Natural killer cell treated with Interleukin-12 subunit alpha and Interleukin-12 subunit beta and Interleukin-15 and Interleukin-18, amount 100 ng/mL, for 72 hours (primary cell): ENCODE data around the gene NCAPH2. TPM values are rescaled to one million over a fixed set of nuclear protein-coding genes. Genes with fewer than 3 reads are reported as not detected.
"Not testable (repeated sequence)": the region's sequence is repeated elsewhere in the genome, so short reads cannot be mapped to it uniquely, and the experiment has no call there.

Experiments
- ATAC-seq, 2 donors: fragments of 150-1000 bp; cut with Tn5 transposase in 1 of 2; sonication (Bioruptor Pico), chemical (Tn5 transposase) in 1 of 2; 2 replicates each; pipeline ENCODE4 v1.10.0; 2021
- DNase-seq: peaks from one replicate; pipeline ENCODE4 v3.0.0; 2022; ENCODE audit warnings: low spot score
- H3K27ac Mint-ChIP-seq, 2 donors: 1 replicate in 1 of 2; 2 replicates in 1 of 2; pipeline ENCODE4 v1.8.0; 2022; ENCODE audit warnings: mixed read lengths in 2 of 2, mild to moderate bottlenecking in 1 of 2, moderate library complexity in 1 of 2
- H3K27me3 Mint-ChIP-seq, 2 donors: 1 replicate in 1 of 2; 2 replicates in 1 of 2; pipeline ENCODE4 v1.8.0; 2022; ENCODE audit warnings: mixed read lengths in 2 of 2
- H3K36me3 Mint-ChIP-seq: one replicate; pipeline ENCODE4 v1.8.0; 2022; ENCODE audit warnings: mixed read lengths
- H3K4me1 Mint-ChIP-seq, 2 donors: 1 replicate in 1 of 2; 2 replicates in 1 of 2; pipeline ENCODE4 v1.8.0; 2022; ENCODE audit warnings: low read depth in 2 of 2, mixed read lengths in 2 of 2, mild to moderate bottlenecking in 1 of 2
- H3K4me3 Mint-ChIP-seq: one replicate; pipeline ENCODE4 v1.8.0; 2022; ENCODE audit warnings: mixed read lengths
- H3K9me3 Mint-ChIP-seq: 2 replicates; pipeline ENCODE4 v1.8.0; 2022; ENCODE audit warnings: mixed read lengths
- total RNA-seq, 2 donors: library from RNA; stranded (reverse); gene quantifications; one replicate each; pipeline ENCODE4 v1.2.3, GENCODE V29; 2022

Gene NCAPH2
- total RNA-seq, 2 donors from 2014 or later: 105 to 156 TPM

GRCh38 chr22:50529897-50530579 lies 22.0 kb downstream of the NCAPH2 start, which contains the start of gene TYMP:
TSS of gene TYMP (minus strand) at chr22:50530012. CDS start at chr22:50529709, 303 bp downstream.
- Mint-ChIP-seq H3K36me3 (no peaks in the 10 kb centered on the region), H3K27ac (peak within 1 kb of the TSS; percentile 95), H3K9me3 (no peaks in the 10 kb centered on the region), H3K4me1 (peaks cover 37 to 39% of the 10 kb centered on the region in 2 donors), H3K4me3 (peak within 1 kb of the TSS; percentile 92), H3K27me3 (no peaks in the 10 kb centered on the region)
- DNase-seq: peak; percentile 91
- peak; percentile 49 to 68 for ATAC-seq

- H3K4me1 Mint-ChIP-seq: peaks cover 37 to 39% of the 10 kb centered on the region in 2 donors
- DNase-seq: peak; percentile 73
- H3K36me3 Mint-ChIP-seq: no peaks in the 10 kb centered on the region
- peak; percentile 0 for ATAC-seq
- peak overlapping the region; percentile 95 for H3K27ac Mint-ChIP-seq
- H3K27me3 Mint-ChIP-seq: no peaks in the 10 kb centered on the region
- H3K4me3 Mint-ChIP-seq: peak overlapping the region; percentile 92
- no peaks in the 10 kb centered on the region for H3K9me3 Mint-ChIP-seq
Measured at GRCh38 chr22:50530580-50530876, 22.5 kb downstream of the NCAPH2 start.

- Mint-ChIP-seq H3K4me1 (peaks cover 37 to 39% of the 10 kb centered on the region in 2 donors), H3K36me3 (no peaks in the 10 kb centered on the region), H3K27ac (peak overlapping the region; percentile 95), H3K9me3 (no peaks in the 10 kb centered on the region), H3K27me3 (no peaks in the 10 kb centered on the region), H3K4me3 (peak overlapping the region; percentile 92)
- DNase-seq (peak; percentile 93), ATAC-seq (peak; percentile 67 to 70)
Measured at GRCh38 chr22:50530877-50531545, 23.0 kb downstream of the NCAPH2 start.

- peak; percentile 62 to 64 for ATAC-seq
- peak overlapping the region; percentile 95 for H3K27ac Mint-ChIP-seq
- no peaks in the 10 kb centered on the region for H3K9me3 Mint-ChIP-seq
- H3K4me1 Mint-ChIP-seq: peaks cover 39 to 41% of the 10 kb centered on the region in 2 donors
- H3K4me3 Mint-ChIP-seq: peak overlapping the region; percentile 92
- no peaks in the 10 kb centered on the region for H3K36me3 Mint-ChIP-seq
- no peaks in the 10 kb centered on the region for H3K27me3 Mint-ChIP-seq
- peak; percentile 85 for DNase-seq
Measured at GRCh38 chr22:50531546-50531961, 23.5 kb downstream of the NCAPH2 start.

GRCh38 chr22:50531962-50532674 lies 24.1 kb downstream of the NCAPH2 start:
- Mint-ChIP-seq H3K4me1 (peaks cover 37 to 39% of the 10 kb centered on the region in 2 donors), H3K27me3 (no peaks in the 10 kb centered on the region), H3K4me3 (peak overlapping the region; percentile 92), H3K9me3 (no peaks in the 10 kb centered on the region), H3K36me3 (no peaks in the 10 kb centered on the region), H3K27ac (peak overlapping the region; percentile 92 to 95)
- DNase-seq (no peak), ATAC-seq (no peak)

GRCh38 chr22:50532824-50533796 lies 25.1 kb downstream of the NCAPH2 start:
- Mint-ChIP-seq H3K4me3 (peak overlapping the region; percentile 92), H3K36me3 (peaks cover 5% of the 10 kb centered on the region), H3K9me3 (peaks cover 3% of the 10 kb centered on the region), H3K27me3 (no peaks in the 10 kb centered on the region), H3K4me1 (peaks cover 34 to 36% of the 10 kb centered on the region in 2 donors), H3K27ac (peak overlapping the region; percentile 92 to 95)
- ATAC-seq (no peak), DNase-seq (no peak)

- not testable (repeated sequence) for H3K4me3 Mint-ChIP-seq, H3K36me3 Mint-ChIP-seq, H3K27me3 Mint-ChIP-seq, ATAC-seq, H3K9me3 Mint-ChIP-seq, DNase-seq
- H3K4me1 Mint-ChIP-seq: peaks cover 30 to 35% of the 10 kb centered on the region in 2 donors
- peak overlapping the region; percentile 92 to 95 for H3K27ac Mint-ChIP-seq
Measured at GRCh38 chr22:50533856-50534711, 26.1 kb downstream of the NCAPH2 start.

GRCh38 chr22:50535113-50535512 lies 27.1 kb downstream of the NCAPH2 start:
- peaks cover 3% of the 10 kb centered on the region for H3K9me3 Mint-ChIP-seq
- peaks cover 40 to 45% of the 10 kb centered on the region in 2 donors for H3K4me1 Mint-ChIP-seq
- DNase-seq: no peak
- peak overlapping the region; percentile 92 to 95 for H3K27ac Mint-ChIP-seq
- no peaks in the 10 kb centered on the region for H3K27me3 Mint-ChIP-seq
- H3K36me3 Mint-ChIP-seq: peaks cover 10% of the 10 kb centered on the region
- H3K4me3 Mint-ChIP-seq: no peak overlapping the region
- ATAC-seq: no peak

GRCh38 chr22:50536226-50536625 lies 28.2 kb downstream of the NCAPH2 start:
- ATAC-seq (no peak), DNase-seq (no peak)
- Mint-ChIP-seq H3K36me3 (peaks cover 10% of the 10 kb centered on the region), H3K4me3 (no peak overlapping the region), H3K27me3 (no peaks in the 10 kb centered on the region), H3K4me1 (peaks cover 50 to 54% of the 10 kb centered on the region in 2 donors), H3K9me3 (peaks cover 3% of the 10 kb centered on the region), H3K27ac (peak overlapping the region; percentile 95 to 99)

- Mint-ChIP-seq H3K9me3 (peaks cover 5% of the 10 kb centered on the region), H3K27me3 (no peaks in the 10 kb centered on the region), H3K36me3 (peaks cover 16% of the 10 kb centered on the region), H3K4me1 (peaks cover 61 to 65% of the 10 kb centered on the region in 2 donors), H3K27ac (peak overlapping the region; percentile 95 to 99), H3K4me3 (peak overlapping the region; percentile 93)
- no peak for DNase-seq
- no peak for ATAC-seq
Measured at GRCh38 chr22:50537765-50538164, 29.7 kb downstream of the NCAPH2 start.

GRCh38 chr22:50540381-50540780 lies 32.4 kb downstream of the NCAPH2 start:
- peaks cover 16% of the 10 kb centered on the region for H3K36me3 Mint-ChIP-seq
- H3K9me3 Mint-ChIP-seq: peaks cover 5% of the 10 kb centered on the region
- H3K27ac Mint-ChIP-seq: peak overlapping the region; percentile 95 to 99
- H3K4me3 Mint-ChIP-seq: peak overlapping the region; percentile 90
- H3K4me1 Mint-ChIP-seq: peaks cover 60 to 63% of the 10 kb centered on the region in 2 donors
- DNase-seq (no peak), ATAC-seq (no peak)
- H3K27me3 Mint-ChIP-seq: no peaks in the 10 kb centered on the region

GRCh38 chr22:50541667-50542026 lies 33.6 kb downstream of the NCAPH2 start:
- H3K9me3 Mint-ChIP-seq, H3K27me3 Mint-ChIP-seq: not testable (repeated sequence)
- Mint-ChIP-seq H3K4me3 (peak overlapping the region; percentile 90), H3K36me3 (peaks cover 16% of the 10 kb centered on the region), H3K4me1 (peaks cover 63 to 71% of the 10 kb centered on the region in 2 donors), H3K27ac (peak overlapping the region; percentile 95 to 99)
- DNase-seq: peak; percentile 90
- ATAC-seq: peak; percentile 69 to 85
